ENCODE results near the gene EPHA2.

EPHA2 gene

DNA sequence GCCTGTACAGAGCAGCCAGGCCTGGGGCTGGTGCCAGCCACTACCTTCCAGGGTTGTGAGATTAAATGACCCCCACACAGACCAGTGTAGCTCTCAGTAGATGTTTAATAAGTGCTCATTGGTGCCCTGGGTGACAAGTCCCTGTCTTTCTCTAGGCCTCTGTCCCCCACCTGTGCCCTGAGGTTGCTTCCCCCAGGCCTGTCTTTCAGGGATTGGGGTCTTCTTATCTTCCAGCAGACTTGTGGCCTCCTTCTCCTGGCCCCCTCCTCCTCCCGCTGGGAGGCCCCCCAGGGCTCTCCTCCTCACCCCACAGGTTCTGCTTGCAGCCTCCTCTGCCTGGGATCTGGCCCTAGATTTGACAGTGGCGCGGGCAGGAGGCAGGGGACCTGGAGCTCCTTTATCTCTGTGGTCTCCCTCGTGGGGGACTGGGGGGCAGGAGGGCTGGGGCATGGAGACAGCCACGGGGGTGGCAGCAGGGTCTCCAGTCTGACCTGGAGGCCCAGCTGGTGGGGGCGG lies 40.3 kb downstream of the EPHA2 start:
- TF ChIP-seq, protein P1, sequence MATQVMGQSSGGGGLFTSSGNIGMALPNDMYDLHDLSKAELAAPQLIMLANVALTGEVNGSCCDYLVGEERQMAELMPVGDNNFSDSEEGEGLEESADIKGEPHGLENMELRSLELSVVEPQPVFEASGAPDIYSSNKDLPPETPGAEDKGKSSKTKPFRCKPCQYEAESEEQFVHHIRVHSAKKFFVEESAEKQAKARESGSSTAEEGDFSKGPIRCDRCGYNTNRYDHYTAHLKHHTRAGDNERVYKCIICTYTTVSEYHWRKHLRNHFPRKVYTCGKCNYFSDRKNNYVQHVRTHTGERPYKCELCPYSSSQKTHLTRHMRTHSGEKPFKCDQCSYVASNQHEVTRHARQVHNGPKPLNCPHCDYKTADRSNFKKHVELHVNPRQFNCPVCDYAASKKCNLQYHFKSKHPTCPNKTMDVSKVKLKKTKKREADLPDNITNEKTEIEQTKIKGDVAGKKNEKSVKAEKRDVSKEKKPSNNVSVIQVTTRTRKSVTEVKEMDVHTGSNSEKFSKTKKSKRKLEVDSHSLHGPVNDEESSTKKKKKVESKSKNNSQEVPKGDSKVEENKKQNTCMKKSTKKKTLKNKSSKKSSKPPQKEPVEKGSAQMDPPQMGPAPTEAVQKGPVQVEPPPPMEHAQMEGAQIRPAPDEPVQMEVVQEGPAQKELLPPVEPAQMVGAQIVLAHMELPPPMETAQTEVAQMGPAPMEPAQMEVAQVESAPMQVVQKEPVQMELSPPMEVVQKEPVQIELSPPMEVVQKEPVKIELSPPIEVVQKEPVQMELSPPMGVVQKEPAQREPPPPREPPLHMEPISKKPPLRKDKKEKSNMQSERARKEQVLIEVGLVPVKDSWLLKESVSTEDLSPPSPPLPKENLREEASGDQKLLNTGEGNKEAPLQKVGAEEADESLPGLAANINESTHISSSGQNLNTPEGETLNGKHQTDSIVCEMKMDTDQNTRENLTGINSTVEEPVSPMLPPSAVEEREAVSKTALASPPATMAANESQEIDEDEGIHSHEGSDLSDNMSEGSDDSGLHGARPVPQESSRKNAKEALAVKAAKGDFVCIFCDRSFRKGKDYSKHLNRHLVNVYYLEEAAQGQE (IDR thresholded peaks at IDR 0.05; ENCODE audit: insufficient read depth in 1 of 2, low read depth in 2 of 2, low read length in 2 of 2) = no peak
- TF ChIP-seq TAF1 (IDR thresholded peaks at IDR 0.05; ENCODE audit: borderline replicate concordance, insufficient read depth, low read length) (no peak), SIN3A (IDR thresholded peaks at IDR 0.05; ENCODE audit: borderline replicate concordance, insufficient read depth, low read length) (no peak), FOXP2 (optimal IDR thresholded peaks at IDR 0.05; ENCODE audit: borderline replicate concordance, extremely low read depth, extremely low read length, insufficient read depth) (no peak)

GRCh38 chr1:16114527-16115467 lies 41.1 kb downstream of the EPHA2 start:
- TF ChIP-seq, protein P1 (IDR thresholded peaks at IDR 0.05; ENCODE audit: insufficient read depth in 1 of 2, low read depth in 2 of 2, low read length in 2 of 2) = no peak
- TF ChIP-seq SIN3A (IDR thresholded peaks at IDR 0.05; ENCODE audit: borderline replicate concordance, insufficient read depth, low read length) (no peak), POLR2AphosphoS5 (IDR thresholded peaks at IDR 0.05; ENCODE audit: low read depth, low read length) (no peak), TAF1 (IDR thresholded peaks at IDR 0.05; ENCODE audit: borderline replicate concordance, insufficient read depth, low read length) (no peak), FOXP2 (optimal IDR thresholded peaks at IDR 0.05; ENCODE audit: borderline replicate concordance, extremely low read depth, extremely low read length, insufficient read depth) (no peak)

DNA sequence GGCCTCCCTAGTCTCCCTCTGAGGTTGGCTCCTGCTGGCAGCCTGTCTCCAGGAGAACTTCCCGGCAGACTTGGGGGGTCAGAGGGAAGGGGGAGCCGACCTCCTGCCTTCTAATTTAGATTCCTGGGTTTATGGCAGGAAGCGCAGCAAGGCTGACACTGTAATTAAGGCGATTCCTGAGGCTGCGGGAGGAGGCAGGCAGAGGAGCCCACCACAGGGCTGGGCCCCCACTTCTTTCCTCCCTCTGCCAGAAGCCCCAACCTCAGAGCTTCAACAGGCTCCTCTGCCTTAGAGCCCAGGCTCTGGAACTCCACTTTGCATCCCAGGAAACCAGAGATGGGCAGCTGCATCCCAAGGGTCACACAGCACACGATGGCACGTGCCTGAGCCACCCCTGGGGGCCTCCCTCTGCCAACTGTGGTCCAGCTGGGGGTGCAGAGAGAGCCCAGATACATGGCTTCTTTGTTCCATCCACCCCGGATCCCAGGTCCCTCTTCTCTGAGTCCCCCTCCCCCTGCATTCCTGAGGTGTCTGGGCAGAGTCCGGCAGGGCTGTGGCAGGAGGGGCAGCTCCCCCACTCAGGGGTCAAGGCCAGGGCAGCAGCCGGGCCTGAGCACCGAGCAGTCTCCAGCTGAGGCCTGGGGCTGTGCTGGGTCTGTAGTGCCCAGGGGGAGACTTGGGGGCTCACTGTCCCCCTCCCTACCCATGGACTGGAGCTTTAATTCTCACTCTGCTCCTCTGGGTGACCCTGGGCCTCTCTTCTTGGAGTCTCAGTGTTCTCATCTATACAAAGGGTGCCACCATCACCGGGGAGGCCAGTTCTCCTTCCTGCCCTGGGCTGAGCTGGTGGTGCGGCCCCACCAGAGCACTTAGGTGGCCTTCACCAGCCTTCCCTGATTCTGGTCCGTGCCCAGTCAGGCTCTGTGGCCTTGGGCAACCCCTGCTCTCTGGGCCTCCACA lies 43.0 kb downstream of the EPHA2 start:
- TF ChIP-seq, protein P1 (IDR thresholded peaks at IDR 0.05; ENCODE audit: insufficient read depth in 1 of 2, low read depth in 2 of 2, low read length in 2 of 2) = no peak
- no peak for TF ChIP-seq POLR2AphosphoS5 (IDR thresholded peaks at IDR 0.05; ENCODE audit: low read depth, low read length)
- no peak for TF ChIP-seq SIN3A (IDR thresholded peaks at IDR 0.05; ENCODE audit: borderline replicate concordance, insufficient read depth, low read length)
- no peak for TF ChIP-seq FOXP2 (optimal IDR thresholded peaks at IDR 0.05; ENCODE audit: borderline replicate concordance, extremely low read depth, extremely low read length, insufficient read depth)
- TF ChIP-seq TAF1 (IDR thresholded peaks at IDR 0.05; ENCODE audit: borderline replicate concordance, insufficient read depth, low read length) = no peak

DNA sequence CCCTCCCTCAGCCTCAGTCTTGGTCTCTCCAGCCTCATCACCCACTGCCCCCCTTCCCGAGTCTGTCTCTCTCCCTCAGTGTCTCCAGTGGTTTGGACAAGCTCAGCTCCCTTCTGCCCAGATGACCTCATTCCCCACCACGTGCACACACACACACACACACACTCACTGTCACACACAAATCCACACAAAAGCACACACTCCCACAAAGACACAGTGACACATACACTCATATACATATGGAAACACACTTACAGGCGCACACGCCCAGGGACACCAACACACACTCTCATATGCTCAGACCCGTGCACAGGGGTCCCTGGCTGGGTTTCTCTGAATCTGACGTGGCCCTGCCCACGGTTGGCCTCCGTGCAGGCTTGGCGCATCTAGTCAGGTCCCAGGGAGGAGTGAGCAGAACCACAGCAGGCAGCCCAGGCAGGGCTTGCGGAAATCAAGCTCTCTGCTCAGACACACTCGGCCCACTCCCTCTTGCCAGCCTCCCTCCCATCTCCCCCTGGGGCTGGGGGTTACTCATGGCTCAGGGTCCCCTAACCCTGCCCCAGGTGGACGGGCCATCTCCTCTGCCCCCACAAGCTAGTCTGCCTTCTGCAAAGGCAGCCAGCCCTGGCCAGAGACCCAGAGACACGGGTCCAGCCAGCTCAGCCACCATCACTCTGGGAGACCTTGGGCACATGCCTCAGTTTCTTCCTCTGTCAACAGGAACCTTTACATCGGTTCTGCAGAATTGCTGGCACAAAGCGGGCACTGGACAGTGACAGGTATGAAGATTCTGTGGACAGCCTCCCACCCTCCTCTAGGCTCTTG lies 43.9 kb downstream of the EPHA2 start:
- TF ChIP-seq, protein P1 (IDR thresholded peaks at IDR 0.05; ENCODE audit: insufficient read depth in 1 of 2, low read depth in 2 of 2, low read length in 2 of 2) = no peak
- TF ChIP-seq POLR2AphosphoS5 (IDR thresholded peaks at IDR 0.05; ENCODE audit: low read depth, low read length) (no peak), TAF1 (IDR thresholded peaks at IDR 0.05; ENCODE audit: borderline replicate concordance, insufficient read depth, low read length) (no peak), FOXP2 (optimal IDR thresholded peaks at IDR 0.05; ENCODE audit: borderline replicate concordance, extremely low read depth, extremely low read length, insufficient read depth) (no peak), SIN3A (IDR thresholded peaks at IDR 0.05; ENCODE audit: borderline replicate concordance, insufficient read depth, low read length) (no peak)

Measured in PFSK-1 (cell line).